HG03571 (cell line): ENCODE results near the gene PLEKHB1.
"Not testable (repeated sequence)": the region's sequence is repeated elsewhere in the genome, so short reads cannot be mapped to it uniquely, and the experiment has no call there.

ENCODE experiments used
- ATAC-seq: cut with Tn5 transposase; IDR thresholded peaks from one replicate; pipeline ENCODE4 v1.9.1; 2021; ENCODE audit not compliant: unreplicated experiment

PLEKHB1 gene

DNA sequence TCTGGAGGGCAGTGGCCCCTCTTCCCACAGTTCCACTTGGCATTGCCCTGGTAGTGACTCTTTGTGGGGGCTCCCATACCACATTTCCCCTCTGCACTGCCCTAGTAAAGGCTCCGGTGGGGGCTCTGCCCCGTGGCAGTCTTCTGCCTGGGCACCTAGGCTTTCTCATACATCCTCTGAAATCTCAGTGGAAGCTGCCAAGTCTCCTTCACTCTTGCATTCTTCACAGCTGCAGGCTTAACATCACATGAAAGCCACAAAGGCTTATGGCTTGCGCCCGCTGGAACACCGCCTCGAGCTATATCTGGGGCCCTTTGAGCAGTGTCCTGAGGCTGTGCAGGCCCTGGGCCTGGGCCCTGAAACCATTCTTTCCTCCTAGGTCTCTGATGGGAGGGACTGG, 25.3 kb downstream of the PLEKHB1 start:
- no peak for ATAC-seq

DNA sequence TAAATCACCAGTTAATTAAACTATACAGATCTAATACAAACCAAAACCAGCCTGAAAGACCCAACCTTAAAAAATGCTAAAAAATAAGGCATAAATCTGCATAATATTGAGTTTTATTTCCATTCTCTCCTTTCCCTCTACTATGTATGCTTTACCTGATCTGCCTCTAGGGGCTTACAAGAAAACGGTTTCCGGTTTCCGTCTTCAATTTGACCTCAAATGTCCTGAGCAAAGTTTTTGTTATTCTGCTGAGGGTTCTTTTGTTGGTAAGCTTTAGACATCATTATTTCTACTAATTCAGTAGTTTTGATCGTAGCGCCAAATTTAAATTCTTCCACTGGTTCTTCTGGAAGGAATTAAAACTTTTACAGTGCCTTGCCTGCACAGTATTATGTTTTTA, 30.2 kb downstream of the PLEKHB1 start:
- ATAC-seq, result not testable (repeated sequence)

DNA sequence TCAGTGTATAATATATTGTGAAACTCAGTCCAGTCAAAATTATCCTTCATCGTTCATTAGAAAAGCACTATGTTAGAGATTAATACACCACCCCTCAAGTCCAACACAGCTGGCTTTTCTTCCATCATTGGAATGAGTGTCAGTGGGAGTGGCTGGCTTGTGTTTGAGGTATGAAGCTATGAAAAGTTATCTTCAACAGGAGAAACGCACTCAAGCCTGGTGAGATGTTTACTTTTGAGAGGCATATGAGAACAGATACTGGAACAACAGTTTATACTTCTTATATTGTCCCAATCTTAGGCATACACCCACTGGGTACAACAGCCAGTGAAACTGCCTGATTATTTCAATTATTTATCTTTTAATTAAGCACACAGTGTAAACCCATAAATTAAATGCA, 34.3 kb downstream of the PLEKHB1 start:
- no peak for ATAC-seq

DNA sequence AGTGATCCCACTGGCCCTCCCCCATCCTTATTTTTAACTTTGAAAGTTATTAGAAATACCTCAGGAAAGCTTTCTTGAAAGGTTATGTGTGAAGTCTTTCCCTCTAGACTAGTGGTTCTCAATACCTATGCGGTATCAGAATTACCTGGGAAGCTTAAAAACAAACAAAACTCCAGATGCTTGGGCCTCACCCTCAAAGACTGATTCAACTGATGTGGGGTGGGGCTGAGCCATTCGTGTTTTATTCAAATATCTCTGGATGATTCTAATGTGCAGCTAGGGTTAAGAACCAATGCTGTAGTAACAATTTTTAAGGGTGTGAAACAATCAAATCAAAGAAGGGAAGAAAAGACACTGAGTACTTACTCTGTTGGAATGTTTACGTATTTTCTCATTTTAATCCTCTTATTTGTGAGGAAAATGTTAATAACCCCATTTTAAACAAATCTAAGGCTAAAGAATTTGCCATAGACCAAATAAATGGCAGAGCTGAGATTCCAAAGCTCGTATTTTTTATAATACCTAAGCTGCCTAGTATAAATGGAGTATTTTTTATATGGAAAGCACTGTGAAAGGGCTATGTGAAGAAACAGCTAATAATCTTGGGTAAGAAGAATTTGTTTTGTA, 47.6 kb downstream of the PLEKHB1 start:
- ATAC-seq, result no peak

GRCh38 chr11:73705053-73705452, 58.7 kb downstream of the PLEKHB1 start:
- ATAC-seq, result no peak

GRCh38 chr11:73710964-73711363, 64.6 kb downstream of the PLEKHB1 start:
- ATAC-seq, result no peak
